Activated naive CD8-positive, alpha-beta T cell treated with anti-CD3 and anti-CD28 coated beads for 36 hours (primary cell): Measurements from ENCODE around the gene LIMK2. TPM values are rescaled to one million over a fixed set of nuclear protein-coding genes. Genes with fewer than 3 reads are reported as not detected.

Source experiments
- DNase-seq: peaks from one replicate; pipeline ENCODE4 v3.0.0; 2021
- H3K27ac Mint-ChIP-seq: one replicate; pipeline ENCODE4 v1.8.0; 2022; ENCODE audit warnings: mild to moderate bottlenecking, moderate library complexity, mixed read lengths
- H3K27me3 Mint-ChIP-seq: one replicate; pipeline ENCODE4 v1.8.0; 2022; ENCODE audit warnings: mild to moderate bottlenecking, mixed read lengths
- H3K36me3 Mint-ChIP-seq: one replicate; pipeline ENCODE4 v1.8.0; 2021; ENCODE audit warnings: mild to moderate bottlenecking, mixed read lengths
- H3K4me1 Mint-ChIP-seq: one replicate; pipeline ENCODE4 v1.8.0; 2021; ENCODE audit warnings: mixed read lengths
- H3K4me3 Mint-ChIP-seq: one replicate; pipeline ENCODE4 v1.8.0; 2022; ENCODE audit warnings: mild to moderate bottlenecking, moderate library complexity, mixed read lengths
- H3K9me3 Mint-ChIP-seq: one replicate; pipeline ENCODE4 v1.8.0; 2022; ENCODE audit warnings: mixed read lengths
- total RNA-seq, 2 experiments: library from RNA; stranded (reverse); gene quantifications; one replicate each; pipeline ENCODE4 v1.2.3, GENCODE V29; 2021

Gene LIMK2
- total RNA-seq, 2 experiments from 2014 or later: 28.9 to 30.1 TPM

DNA sequence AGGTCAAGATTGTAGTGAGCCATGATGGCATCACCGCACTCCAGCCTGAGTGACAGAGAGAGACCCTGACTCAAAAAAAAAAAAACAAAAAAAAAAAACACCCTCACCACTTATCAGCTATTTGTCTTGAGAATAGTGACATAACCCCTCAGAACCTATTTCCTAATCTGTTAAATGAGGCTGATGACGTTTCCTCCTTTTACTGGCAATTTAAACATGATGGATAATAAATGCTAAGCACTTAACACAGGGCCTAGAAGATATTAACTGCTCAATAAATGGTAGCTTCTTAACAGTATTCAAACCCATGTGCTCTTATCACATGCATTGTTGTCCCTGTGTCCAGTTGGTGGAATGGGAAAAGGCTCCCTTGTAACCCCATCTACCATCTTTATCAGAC, 34.6 kb downstream of the LIMK2 start:
- Mint-ChIP-seq H3K27ac (no peak overlapping the region), H3K27me3 (no peaks in the 10 kb centered on the region), H3K9me3 (no peaks in the 10 kb centered on the region), H3K4me3 (no peak overlapping the region), H3K36me3 (peaks cover 6% of the 10 kb centered on the region), H3K4me1 (peaks cover 22% of the 10 kb centered on the region)
- no peak for DNase-seq

DNA sequence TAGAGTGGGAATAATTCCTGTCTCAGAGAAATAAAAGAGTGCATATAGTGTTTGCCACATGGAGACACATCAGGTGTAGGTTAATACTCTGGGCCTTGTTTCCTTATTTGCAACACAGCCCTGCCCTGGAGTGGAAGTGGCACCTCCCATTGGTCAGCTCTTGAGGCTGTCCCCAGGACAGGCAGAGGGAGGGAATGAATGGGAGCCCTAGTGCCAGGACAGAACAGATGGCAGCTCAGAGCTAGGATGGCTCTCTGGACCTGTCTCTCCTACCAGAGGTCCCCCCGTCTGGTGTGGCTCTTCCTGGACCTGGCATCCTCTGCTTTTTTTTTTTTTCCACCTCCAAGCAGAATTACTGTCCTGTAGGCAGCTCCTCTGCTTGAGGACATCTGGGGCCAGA, 35.6 kb downstream of the LIMK2 start:
- Mint-ChIP-seq H3K27ac (no peak overlapping the region), H3K27me3 (no peaks in the 10 kb centered on the region), H3K9me3 (no peaks in the 10 kb centered on the region), H3K4me1 (peaks cover 20% of the 10 kb centered on the region), H3K4me3 (peak overlapping the region; percentile 45), H3K36me3 (no peaks in the 10 kb centered on the region)
- no peak for DNase-seq

DNA sequence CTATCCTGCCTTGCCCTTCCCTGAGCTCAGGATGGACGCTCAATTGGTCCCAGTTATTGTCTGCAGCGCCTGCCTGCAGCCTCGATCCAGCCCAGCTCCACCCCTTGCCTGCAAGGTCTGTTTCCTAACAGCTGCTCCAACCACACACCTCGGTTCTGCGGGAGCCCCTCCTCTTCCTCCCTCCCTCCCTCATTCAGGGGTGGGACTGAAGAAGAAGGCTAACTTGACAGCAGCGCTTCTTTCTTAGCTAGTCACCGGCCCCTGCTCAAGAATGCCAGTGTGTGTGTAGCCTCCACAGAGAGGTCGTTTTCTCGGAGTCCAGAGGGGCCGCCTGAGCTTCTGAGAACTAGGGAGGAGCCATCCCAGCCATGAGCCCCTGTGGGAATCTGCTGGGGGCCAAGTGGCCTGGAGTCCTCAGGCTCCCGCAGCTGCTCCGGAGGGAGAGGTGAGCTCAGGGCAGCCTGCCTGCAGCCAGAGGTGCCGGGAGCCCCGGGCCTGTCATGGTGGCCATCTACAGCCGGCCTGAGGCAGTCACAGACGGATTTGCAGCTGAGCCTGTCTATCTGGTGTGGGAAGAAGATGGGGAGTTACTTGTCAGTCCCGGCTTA, 36.1 kb downstream of the LIMK2 start:
- H3K4me1 Mint-ChIP-seq: peaks cover 20% of the 10 kb centered on the region
- H3K27ac Mint-ChIP-seq: no peak overlapping the region

DNA sequence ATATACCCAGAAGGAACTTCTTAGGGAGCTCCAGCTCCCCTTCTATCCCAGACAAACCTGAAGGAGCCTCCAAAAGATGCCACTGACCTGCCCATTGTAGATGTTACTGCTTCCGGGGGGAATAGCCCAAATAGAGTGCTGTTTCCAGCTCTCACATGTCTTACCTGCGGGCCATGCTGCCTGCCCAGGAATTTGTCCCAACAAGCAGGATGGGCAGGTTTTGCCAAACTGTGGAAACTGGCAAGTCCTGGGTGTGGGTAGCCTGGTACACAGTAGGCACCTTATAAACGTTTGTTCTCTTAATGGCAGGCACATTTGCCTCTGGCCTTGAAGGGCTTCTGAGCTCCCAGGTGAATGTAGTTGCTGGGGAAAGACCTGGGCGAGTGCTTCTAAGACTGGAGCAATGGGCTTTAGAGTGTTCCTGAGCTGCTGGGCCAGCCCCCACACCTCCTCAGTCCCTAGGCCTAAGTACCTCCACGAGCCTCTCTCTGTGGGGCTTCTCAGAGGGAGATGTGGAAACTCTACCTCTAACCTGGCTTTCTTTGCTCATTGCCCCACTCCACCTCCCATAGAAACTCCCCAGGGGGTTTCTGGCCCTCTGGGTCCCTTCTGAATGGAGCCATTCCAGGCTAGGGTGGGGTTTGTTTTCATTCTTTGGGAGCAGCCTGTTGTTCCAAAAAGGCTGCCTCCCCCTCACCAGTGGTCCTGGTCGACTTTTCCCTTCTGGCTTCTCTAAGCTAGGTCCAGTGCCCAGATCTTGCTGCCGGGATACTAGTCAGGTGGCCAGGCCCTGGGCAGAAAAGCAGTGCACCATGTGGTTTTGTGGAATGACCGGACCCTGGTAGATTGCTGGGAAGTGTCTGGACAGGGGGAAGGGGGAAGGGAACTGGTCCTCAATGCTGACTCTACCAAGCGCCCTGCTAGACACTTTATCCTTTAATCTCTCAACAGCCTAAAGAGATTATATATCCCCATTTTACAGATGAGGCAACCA, 37.2 kb downstream of the LIMK2 start:
- H3K4me1 Mint-ChIP-seq: peaks cover 20% of the 10 kb centered on the region
- H3K27me3 Mint-ChIP-seq: no peaks in the 10 kb centered on the region
- no peak overlapping the region for H3K4me3 Mint-ChIP-seq
- no peaks in the 10 kb centered on the region for H3K9me3 Mint-ChIP-seq
- no peaks in the 10 kb centered on the region for H3K36me3 Mint-ChIP-seq
- no peak overlapping the region for H3K27ac Mint-ChIP-seq
- no peak for DNase-seq

More for the DNA sequence above, 36.1 kb downstream of the LIMK2 start:
- H3K27me3 Mint-ChIP-seq: no peaks in the 10 kb centered on the region
- H3K36me3 Mint-ChIP-seq: no peaks in the 10 kb centered on the region
- peak; percentile 68 for DNase-seq
- H3K9me3 Mint-ChIP-seq: no peaks in the 10 kb centered on the region
- H3K4me3 Mint-ChIP-seq: peak overlapping the region; percentile 45

DNA sequence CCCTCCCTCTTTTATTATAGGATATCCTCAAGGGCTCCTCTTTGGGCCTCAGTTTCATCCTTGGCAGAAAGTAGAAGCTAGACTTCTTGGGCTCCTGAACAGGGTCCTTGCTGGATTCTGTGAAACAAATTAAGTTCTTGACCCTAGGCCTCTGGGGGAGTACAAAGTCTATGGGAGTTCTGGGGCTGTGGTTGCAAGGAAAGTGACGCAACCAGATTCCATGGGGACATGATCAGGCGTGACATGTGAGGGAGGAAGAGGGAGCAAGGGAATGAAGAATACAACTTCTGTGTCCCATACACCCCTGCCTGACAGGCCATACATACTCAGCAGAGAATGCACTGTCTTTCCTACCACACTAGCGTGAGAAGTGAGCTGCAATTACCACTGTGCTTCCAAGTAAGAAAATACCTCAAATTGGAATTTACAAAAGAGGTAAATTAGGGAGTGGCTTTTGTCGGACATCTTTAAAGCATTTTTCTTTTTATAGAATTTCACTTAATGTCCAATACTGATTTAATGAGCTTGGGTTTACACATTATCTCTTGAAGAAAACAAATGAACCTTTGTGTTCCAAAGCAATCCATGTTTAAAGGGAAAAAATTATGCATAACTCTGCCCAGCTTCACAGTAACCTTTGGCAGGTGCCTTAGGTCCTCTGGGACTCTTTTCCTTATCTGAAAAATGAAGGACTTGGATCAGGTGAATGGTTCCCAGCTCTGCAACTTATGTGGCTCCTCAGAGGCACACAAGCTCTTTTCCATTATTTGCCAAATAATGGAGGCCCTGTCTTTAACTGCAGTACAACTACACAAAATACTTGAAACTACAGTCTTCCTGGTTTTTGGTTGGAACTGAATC, 38.9 kb downstream of the LIMK2 start:
- DNase-seq: no peak
- H3K9me3 Mint-ChIP-seq: no peaks in the 10 kb centered on the region
- no peak overlapping the region for H3K27ac Mint-ChIP-seq
- peaks cover 21% of the 10 kb centered on the region for H3K4me1 Mint-ChIP-seq
- no peak overlapping the region for H3K4me3 Mint-ChIP-seq
- H3K27me3 Mint-ChIP-seq: no peaks in the 10 kb centered on the region
- H3K36me3 Mint-ChIP-seq: no peaks in the 10 kb centered on the region

DNA sequence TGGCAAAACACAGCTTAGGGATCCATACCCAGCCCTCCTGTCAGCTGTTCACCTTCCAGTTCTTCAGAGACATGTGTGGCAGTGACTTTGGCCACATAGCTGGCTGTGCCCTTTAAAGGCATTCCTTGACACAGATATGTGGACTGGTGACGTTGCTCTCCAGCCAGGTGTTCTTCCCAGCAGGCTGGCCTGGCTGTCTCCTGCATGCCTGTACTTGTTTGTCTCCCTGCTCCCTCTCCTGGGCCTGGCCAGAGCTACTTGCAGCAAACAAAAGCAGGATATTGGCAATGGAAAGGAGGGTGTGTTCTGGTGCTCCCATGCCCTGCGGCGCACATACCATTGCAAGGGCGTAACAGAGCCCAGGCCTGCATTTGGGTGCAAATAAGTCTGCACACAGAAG, 41.9 kb downstream of the LIMK2 start:
- H3K4me3 Mint-ChIP-seq: no peak overlapping the region
- peaks cover 6% of the 10 kb centered on the region for H3K36me3 Mint-ChIP-seq
- no peaks in the 10 kb centered on the region for H3K27me3 Mint-ChIP-seq
- no peak overlapping the region for H3K27ac Mint-ChIP-seq
- no peaks in the 10 kb centered on the region for H3K9me3 Mint-ChIP-seq
- peaks cover 3% of the 10 kb centered on the region for H3K4me1 Mint-ChIP-seq
- DNase-seq: no peak

DNA sequence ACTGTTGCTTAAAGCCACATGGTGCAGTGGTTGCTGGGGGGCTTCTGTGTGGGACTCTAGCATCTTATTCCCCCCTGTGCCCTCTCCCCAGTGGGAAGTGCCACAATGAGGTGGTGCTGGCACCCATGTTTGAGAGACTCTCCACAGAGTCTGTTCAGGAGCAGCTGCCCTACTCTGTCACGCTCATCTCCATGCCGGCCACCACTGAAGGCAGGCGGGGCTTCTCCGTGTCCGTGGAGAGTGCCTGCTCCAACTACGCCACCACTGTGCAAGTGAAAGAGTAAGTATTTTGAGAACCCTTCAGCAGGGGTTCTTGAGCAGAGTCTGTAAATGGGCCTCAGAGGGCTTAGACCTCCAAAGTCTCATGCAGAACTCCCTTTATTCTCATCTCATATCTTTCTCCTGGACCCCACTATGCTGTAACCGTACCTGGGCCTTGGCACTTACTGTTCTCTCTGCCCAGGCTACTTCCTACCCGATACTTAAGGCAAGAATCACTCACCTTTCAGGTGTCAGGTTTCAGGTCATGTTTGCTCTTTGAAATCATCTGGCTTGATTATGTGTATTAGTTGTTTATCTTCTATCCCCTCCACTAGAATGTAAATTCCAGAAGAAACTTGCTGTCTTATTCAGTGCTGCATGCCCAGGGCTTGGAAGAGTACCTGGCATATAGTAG, 47.8 kb downstream of the LIMK2 start:
- peaks cover 22% of the 10 kb centered on the region for H3K36me3 Mint-ChIP-seq
- H3K4me1 Mint-ChIP-seq: no peaks in the 10 kb centered on the region
- no peaks in the 10 kb centered on the region for H3K27me3 Mint-ChIP-seq
- no peak for DNase-seq
- H3K27ac Mint-ChIP-seq: no peak overlapping the region
- no peaks in the 10 kb centered on the region for H3K9me3 Mint-ChIP-seq
- no peak overlapping the region for H3K4me3 Mint-ChIP-seq

DNA sequence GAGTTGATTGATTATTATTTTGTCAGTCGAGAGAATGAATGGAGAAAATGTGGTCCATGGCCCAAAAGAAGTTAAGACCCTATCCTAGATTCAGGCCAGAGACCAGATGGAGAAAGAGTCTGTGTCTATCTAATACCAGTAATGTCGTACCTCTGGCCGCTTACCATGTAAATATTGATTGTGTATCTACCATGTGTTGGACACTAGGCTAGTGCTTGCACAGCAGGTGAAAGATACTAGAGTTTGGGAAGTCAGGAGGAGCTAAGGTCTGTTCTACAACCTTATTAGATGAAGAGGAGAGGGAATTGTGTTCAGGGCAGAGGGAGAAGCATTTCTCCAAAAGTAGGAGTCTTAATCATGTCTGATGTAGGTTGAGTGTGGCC, 48.4 kb downstream of the LIMK2 start:
- Mint-ChIP-seq H3K9me3 (no peaks in the 10 kb centered on the region), H3K36me3 (peaks cover 22% of the 10 kb centered on the region), H3K4me1 (no peaks in the 10 kb centered on the region), H3K27ac (no peak overlapping the region), H3K4me3 (no peak overlapping the region), H3K27me3 (no peaks in the 10 kb centered on the region)
- no peak for DNase-seq

DNA sequence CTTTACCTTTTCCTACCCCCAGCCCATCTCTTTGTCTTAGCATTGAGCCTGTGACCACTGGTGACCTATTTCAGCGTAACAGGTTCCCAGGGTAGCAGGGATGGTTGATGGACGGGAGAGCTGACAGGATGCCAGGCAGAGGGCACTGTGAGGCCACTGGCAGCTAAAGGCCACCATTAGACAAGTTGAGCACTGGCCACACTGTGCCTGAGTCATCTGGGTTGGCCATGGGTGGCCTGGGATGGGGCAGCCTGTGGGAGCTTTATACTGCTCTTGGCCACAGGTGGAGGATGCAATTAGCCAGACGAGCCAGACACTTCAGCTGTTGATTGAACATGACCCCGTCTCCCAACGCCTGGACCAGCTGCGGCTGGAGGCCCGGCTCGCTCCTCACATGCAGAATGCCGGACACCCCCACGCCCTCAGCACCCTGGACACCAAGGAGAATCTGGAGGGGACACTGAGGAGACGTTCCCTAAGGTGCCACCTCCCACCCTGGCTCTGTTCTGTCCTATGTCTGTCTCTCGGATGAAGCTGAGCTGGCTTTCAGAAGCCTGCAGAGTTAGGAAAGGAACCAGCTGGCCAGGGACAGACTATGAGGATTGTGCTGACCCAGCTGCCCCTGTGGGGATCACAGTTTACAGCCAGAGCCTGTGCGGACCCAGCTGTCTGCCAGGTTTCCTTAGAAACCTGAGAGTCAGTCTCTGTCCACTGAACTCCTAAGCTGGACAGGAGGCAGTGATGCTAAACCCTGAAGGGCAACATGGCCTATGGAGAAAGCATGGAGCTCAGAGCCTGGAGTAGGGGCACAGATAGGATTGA, 50.4 kb downstream of the LIMK2 start:
- Mint-ChIP-seq H3K27me3 (no peaks in the 10 kb centered on the region), H3K27ac (no peak overlapping the region), H3K4me1 (no peaks in the 10 kb centered on the region), H3K9me3 (no peaks in the 10 kb centered on the region), H3K36me3 (peaks cover 25% of the 10 kb centered on the region), H3K4me3 (no peak overlapping the region)
- no peak for DNase-seq

DNA sequence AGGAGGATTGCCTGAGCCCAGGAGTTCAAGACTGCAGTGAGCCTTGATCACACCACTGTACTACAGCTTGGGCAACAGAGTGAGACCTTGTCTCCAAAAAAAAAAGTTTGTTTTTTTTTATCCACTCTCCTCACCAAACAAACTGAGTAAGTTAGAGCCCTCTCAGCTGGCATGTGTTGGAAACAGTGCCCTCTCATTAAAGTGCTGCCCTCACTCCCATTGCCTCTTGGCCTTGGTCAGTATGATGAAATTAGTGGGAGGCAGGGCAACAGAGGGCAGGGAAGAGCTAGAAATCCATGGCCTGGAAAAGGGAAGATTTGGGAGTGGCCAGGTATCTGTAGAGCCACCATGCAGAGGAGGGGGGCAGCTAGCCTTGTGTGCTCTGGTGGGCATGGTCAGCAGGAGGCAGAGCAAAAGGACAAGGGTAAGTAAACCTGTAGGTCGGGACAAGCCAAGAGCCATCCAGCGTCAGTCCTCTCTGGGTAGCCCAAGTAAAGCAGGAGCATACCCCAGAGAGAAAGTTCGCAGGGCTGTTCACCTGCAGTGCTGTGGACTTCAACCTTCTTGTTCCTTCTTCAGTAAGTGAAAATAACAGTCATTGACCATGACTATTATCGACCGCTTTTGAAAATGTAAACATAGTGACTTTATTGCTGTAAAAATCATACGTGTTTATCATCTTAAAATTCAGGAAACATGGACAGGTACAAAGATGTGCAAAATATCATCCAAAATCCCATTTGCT, 52.0 kb downstream of the LIMK2 start:
- H3K4me3 Mint-ChIP-seq: no peak overlapping the region
- DNase-seq: no peak
- H3K27ac Mint-ChIP-seq: no peak overlapping the region
- peaks cover 34% of the 10 kb centered on the region for H3K36me3 Mint-ChIP-seq
- no peaks in the 10 kb centered on the region for H3K27me3 Mint-ChIP-seq
- peaks cover 2% of the 10 kb centered on the region for H3K4me1 Mint-ChIP-seq
- H3K9me3 Mint-ChIP-seq: no peaks in the 10 kb centered on the region

DNA sequence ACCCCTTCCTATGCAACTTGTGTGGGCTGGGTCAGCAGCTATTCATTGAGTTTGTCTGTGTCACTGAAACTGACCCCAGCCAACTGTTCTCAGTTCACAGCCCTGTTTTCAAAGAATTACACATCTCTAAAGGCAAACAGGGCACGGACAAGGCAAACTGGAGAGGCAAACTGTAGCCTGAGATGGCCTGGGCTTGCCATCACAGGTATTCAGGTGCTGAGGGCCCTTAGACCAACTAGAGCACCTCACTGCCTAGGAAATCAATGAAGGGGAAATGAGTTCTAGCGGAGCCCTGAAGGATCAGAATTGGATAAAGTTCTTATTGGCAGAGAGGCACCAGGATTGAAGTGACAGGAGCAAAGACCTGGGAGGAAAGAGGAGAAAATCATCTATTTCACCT, 56.2 kb downstream of the LIMK2 start:
- H3K27me3 Mint-ChIP-seq: no peaks in the 10 kb centered on the region
- peaks cover 37% of the 10 kb centered on the region for H3K36me3 Mint-ChIP-seq
- H3K4me1 Mint-ChIP-seq: peaks cover 23% of the 10 kb centered on the region
- no peak overlapping the region for H3K27ac Mint-ChIP-seq
- no peaks in the 10 kb centered on the region for H3K9me3 Mint-ChIP-seq
- no peak for DNase-seq
- H3K4me3 Mint-ChIP-seq: no peak overlapping the region

DNA sequence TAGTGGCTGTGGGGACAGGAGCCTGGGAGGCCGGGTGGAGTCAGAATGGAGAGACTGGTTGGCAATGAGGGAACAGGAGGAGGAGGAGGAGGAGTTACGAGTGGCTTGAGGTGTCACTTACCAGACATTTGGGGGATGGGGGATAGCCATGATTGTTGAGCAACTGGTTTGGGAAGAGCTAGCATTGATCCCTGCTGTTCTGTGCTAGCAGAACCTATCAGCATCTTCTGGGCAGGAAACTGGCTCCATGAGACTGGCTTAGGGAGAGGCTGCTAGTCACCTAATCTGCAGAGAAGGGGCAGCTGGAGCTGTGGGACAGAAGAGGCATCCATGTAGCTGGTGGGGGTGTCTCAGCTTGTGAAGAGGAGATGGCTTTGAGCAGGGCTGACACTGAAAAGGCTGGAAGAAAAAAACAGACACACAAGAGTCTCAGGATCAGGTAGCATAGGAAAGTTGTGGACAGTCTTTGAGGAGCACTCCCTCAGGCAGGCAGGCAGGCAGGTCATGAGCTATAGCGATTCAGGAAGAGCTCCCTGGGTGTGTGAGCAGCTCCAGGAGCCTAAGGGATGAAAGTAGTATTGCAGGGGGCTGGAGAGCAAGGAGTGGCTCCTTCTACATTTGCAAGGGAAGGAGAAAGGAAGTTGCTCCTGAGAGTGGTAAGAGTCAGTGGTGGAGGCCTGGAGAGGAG, 57.9 kb downstream of the LIMK2 start:
- Mint-ChIP-seq H3K4me3 (no peak overlapping the region), H3K9me3 (no peaks in the 10 kb centered on the region), H3K36me3 (peaks cover 42% of the 10 kb centered on the region), H3K4me1 (peaks cover 33% of the 10 kb centered on the region), H3K27me3 (no peaks in the 10 kb centered on the region), H3K27ac (no peak overlapping the region)
- no peak for DNase-seq

DNA sequence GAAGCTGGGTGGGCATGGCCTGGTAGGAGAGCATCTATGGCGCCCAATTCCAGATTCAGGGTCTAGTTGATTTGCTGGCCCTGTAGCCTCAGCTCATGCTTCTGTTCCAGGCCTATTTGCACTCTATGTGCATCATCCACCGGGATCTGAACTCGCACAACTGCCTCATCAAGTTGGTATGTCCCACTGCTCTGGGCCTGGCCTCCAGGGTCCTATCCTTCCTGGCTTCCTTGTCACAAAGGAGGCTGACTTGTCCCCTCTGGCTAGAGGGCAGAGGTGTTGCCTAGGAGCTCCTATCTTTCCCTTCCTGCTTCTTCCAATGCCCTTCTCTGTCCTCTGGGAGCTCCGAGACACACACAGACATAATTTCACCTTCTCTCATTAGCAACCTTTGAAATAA, 58.9 kb downstream of the LIMK2 start:
- Mint-ChIP-seq H3K4me3 (no peak overlapping the region), H3K9me3 (no peaks in the 10 kb centered on the region), H3K36me3 (peaks cover 50% of the 10 kb centered on the region), H3K27ac (peak overlapping the region; percentile 32), H3K27me3 (no peaks in the 10 kb centered on the region), H3K4me1 (peaks cover 40% of the 10 kb centered on the region)
- no peak for DNase-seq
